Right cardiac atrium (tissue), 5 donors: Measurements from ENCODE around the gene ZNF761. TPM values are rescaled to one million over a fixed set of nuclear protein-coding genes. Genes with fewer than 3 reads are reported as not detected.
"Not testable (repeated sequence)": the region's sequence is repeated elsewhere in the genome, so short reads cannot be mapped to it uniquely, and the experiment has no call there.

Source experiments
- ATAC-seq, 2 donors: fragments of 200-7000 bp; cut with Tn5 transposase; one replicate each; pipeline versions ENCODE4 v1.8.0 to v1.9.1; 2020; ENCODE audit warnings: moderate library complexity in 2 of 2, mild to moderate bottlenecking in 1 of 2
- DNase-seq, 3 donors: peaks; one replicate each; pipeline ENCODE4 v3.0.0-alpha.2; 2020
- H3K27ac ChIP-seq: one replicate; pipeline ENCODE4 v1.5.1; 2013; ENCODE audit warnings: mild to moderate bottlenecking, low read length, control low read depth, moderate library complexity
- H3K27me3 ChIP-seq: one replicate; pipeline ENCODE4 v1.6.1; 2013; ENCODE audit not compliant: control insufficient read depth, insufficient read depth
- H3K4me1 ChIP-seq: one replicate; pipeline ENCODE4 v1.6.1; 2013; ENCODE audit warnings: low read length; ENCODE audit not compliant: control insufficient read depth, insufficient read depth
- H3K4me3 ChIP-seq: one replicate; pipeline ENCODE4 v1.5.1; 2013; ENCODE audit warnings: low read length, control low read depth
- H3K9me3 ChIP-seq: one replicate; pipeline ENCODE4 v1.6.1; 2013; ENCODE audit warnings: low read length; ENCODE audit not compliant: control insufficient read depth
- WGBS: extraction: QIAGEN DNeasy Blood & Tissue Kit; methylation state at CpG from one replicate; pipeline ENCODE4 v1.1.7; 2013; 5-methylcytosine and 5-hydroxymethylcytosine counted together
- intact Hi-C, 4 donors: fragments of 100-400 bp; cut with DNase I; formaldehyde crosslinking; loops; one replicate each; pipeline versions ENCODE4 v1.11.0 to v1.14.0; 2022 to 2023
- long read RNA-seq, 4 donors: library from polyadenylated mRNA; unstranded; transcript quantifications; one replicate each; pipeline ENCODE4 v2.0.0, GENCODE V29; 2020 to 2021
- polyA plus RNA-seq: library from polyadenylated mRNA; stranded (reverse); fragments of 200-250 nt; gene quantifications from one replicate; pipeline ENCODE4 v1.2.3, GENCODE V29; 2013
- total RNA-seq, 4 donors: library from RNA; stranded (reverse); fragmentation: NEBNext Ultra II Directional; extraction: Animal tissue kit (Norgen Biotek cat#: 25700); gene quantifications; one replicate each; pipeline ENCODE4 v1.2.1, GENCODE V29; 2021
- donor health status: healthy with polysubstance abuse.
- donor health status: DM: no; HTN: yes; CAD: no.
- donor health status: DM: no; HTN: no; CAD: no.
- donor health status: DM: no; HTN: yes; CAD: no; lungs with severe emphysema.
- donor health status: DM: yes; HTN: yes; CAD: no.

Gene ZNF761
- total RNA-seq (1 to 10 TPM; 4.2 to 5.6 (median 5.1) TPM), polyA plus RNA-seq (4.4 TPM)
- long read RNA-seq, donor 1, partial matches to known transcripts, result 1 of 8 reads
- long read RNA-seq, donor 1, other reads (novel, unspliced or antisense), result 7 of 8 reads
- long read RNA-seq, donor 2, result 0 reads
- long read RNA-seq, donor 3, partial matches to known transcripts, result 1 of 20 reads
- long read RNA-seq, donor 3, other reads (novel, unspliced or antisense), result 18 of 20 reads
- long read RNA-seq, donor 4, partial matches to known transcripts, result 0 of 2 reads
- long read RNA-seq, donor 4, other reads (novel, unspliced or antisense), result 2 of 2 reads

DNA sequence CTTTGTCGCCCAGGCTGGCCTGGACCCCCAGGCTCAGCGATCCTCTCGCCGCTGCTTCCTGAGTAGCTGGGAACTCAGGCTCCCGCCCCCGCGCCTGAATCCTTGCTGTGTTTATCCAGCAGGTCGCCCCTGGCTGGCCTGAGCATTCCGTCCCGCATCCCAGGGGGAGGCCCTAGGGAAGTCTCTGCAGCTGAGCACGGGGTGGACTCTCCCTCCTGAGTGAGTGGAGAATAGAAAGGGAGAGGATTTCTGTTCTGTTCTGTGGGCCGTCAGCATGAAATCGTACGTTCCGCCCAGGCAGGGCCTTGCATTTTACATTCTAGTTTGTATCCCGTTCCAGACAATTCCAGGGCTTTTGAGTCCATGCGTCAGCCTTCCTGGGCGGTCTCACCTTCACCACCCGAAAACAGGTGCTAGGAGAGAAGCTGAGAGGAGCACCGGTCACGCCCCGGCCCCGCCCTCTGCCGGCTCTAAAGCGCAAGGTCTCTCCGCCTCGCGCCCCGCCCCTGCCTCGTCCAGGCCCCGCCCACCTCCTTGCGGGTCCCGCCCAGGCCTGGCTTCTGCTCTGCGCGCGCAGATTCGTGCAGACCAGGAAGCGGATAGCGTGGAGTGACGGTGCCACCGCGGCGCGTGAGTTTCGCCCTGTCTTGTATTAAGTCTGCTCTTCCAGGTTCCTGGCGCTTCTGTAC is at the start of gene ZNF761:
Gene ZNF761 (plus strand): TSS at position 586 of the 689 bp plus-strand sequence. CDS start 15,285 bp downstream, outside the sequence.
- Histone ChIP-seq H3K27me3 (no peaks in the 10 kb centered on the region), H3K4me3 (peak within 1 kb of the TSS; percentile 73), H3K4me1 (no peaks in the 10 kb centered on the region), H3K9me3 (no peaks in the 10 kb centered on the region), H3K27ac (peak within 1 kb of the TSS; percentile 49)
- DNase-seq (peak; percentile 95 to 98 (median 98)), ATAC-seq (peak; percentile 100)
- intact Hi-C loops, result no loop called here
- 1% methylated on average over 46 of the region's 46 CpGs for WGBS

DNA sequence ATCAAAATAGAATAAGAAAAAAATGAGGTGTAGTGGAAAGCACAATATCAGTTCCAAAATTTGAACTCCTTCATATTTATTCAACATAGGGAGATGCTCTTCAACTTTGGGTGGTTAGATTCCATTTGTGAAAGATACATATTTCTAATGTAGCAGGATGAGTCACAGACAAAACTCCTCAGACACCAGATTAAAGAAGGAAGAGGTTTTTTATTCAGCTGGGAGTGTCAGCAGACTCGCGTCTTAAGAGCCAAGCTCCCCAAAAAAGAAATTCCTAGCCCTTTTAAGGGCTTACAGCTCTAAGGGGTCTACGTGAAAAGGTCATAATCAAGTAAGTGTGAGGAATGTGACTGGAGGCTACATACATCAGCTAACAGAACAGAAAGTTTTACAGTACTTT is 43.6 kb upstream of the ZNF761 start:
- H3K27ac ChIP-seq, result no peak overlapping the region
- H3K4me1 ChIP-seq, result no peaks in the 10 kb centered on the region
- ATAC-seq, result no peak
- no peaks in the 10 kb centered on the region for H3K9me3 ChIP-seq
- intact Hi-C loops, result no loop called here
- no peaks in the 10 kb centered on the region for H3K27me3 ChIP-seq
- 56% methylated on average over 3 of the region's 3 CpGs for WGBS
- DNase-seq, result no peak
- H3K4me3 ChIP-seq, result no peak overlapping the region

DNA sequence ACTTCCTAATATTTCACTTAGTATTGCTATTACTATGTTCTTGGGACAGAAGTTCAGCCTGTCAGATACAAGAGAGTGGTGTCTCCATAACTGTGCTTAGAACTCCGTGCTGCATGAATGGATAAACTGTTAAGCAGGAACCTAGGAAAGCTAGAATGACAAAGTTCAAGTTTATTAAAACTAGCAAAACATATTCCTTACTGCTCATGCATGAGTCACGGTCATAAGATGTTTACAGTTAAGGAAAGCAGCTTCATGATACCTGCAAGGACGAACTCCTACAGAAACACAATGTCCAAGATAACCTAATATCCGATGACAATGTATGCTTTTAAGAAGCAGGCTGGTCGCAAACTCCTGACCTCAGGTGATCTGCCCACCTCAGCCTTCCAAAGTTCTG is 42.9 kb upstream of the ZNF761 start:
- Histone ChIP-seq H3K27me3 (no peaks in the 10 kb centered on the region), H3K9me3 (no peaks in the 10 kb centered on the region), H3K27ac (no peak overlapping the region), H3K4me1 (no peaks in the 10 kb centered on the region), H3K4me3 (no peak overlapping the region)
- 91% methylated on average over 5 of the region's 5 CpGs for WGBS
- ATAC-seq (no peak), DNase-seq (no peak)
- intact Hi-C loops, result no loop called here

DNA sequence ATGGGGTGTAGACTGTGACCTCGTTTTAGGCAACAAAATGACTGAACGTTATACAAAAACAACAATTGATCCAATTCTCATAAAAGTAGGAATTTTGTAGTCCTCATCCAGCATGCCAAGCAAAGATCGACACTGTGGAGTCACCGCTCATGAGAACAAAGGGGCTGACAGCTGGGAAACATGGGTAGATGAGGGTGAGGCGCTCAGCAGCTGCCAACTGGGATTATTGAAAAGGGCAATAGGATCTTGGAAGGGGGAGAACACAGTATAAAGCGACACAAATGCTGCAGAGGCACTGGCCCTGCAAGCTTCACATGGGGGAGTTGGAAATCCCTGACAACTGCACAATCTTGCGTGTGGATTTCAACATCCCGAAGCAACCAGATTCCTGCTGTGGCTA is 42.2 kb upstream of the ZNF761 start:
- DNase-seq (no peak), ATAC-seq (no peak)
- Histone ChIP-seq H3K9me3 (no peaks in the 10 kb centered on the region), H3K4me3 (no peak overlapping the region), H3K27me3 (no peaks in the 10 kb centered on the region), H3K27ac (no peak overlapping the region), H3K4me1 (no peaks in the 10 kb centered on the region)
- intact Hi-C loops, result no loop called here
- WGBS, result 80% methylated on average over 8 of the region's 8 CpGs

DNA sequence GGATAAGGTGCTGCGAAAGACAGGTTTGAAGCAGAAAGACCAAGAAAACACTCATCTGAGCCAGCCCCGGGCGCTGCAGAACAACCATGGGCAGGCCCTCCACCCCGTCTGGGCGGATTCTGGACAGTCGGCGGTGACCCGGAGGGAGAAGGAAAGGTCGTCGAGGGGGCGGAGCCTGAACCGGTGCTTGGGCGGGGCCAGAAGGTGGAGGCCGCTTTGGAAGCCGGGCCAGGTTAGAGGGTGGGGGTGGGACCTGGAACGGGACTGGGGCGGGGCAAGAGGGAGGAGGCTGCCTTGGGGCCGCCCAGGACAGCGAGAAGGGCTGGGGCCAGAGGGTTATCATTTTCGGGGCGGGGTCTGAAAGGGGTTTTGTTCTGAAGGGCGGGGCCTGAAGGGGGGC is 41.8 kb upstream of the ZNF761 start:
- Histone ChIP-seq H3K4me3 (no peak overlapping the region), H3K9me3 (no peaks in the 10 kb centered on the region), H3K4me1 (no peaks in the 10 kb centered on the region), H3K27me3 (no peaks in the 10 kb centered on the region), H3K27ac (no peak overlapping the region)
- 23% methylated on average over 22 of the region's 22 CpGs for WGBS
- no peak for ATAC-seq
- peak in 1 of 3 donors; percentile 44 for DNase-seq
- intact Hi-C loops, result no loop called here

DNA sequence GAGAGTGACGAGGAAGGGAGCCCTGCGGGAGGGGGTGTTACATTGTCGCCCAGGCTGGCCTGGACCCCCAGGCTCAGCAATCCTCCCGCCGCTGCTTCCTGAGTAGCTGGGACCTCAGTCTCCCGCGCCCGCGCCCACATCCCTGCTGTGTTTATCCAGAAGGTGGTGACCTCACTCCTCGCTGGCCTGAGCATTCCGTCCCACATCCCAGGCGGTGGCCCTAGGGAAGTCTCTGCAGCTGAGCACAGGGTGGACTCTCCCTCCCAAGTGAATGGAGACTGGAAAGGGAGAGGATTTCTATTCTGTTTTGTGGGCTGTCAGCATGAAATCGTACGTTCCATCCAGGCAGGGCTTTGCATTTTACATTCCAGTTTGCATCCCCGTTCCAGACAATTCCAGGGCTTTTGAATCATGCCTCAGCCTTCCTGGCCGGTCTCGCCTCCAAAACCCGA is 37.2 kb upstream of the ZNF761 start:
- Histone ChIP-seq H3K4me3 (peak overlapping the region; percentile 92), H3K27ac (peak overlapping the region; percentile 20), H3K27me3 (no peaks in the 10 kb centered on the region), H3K4me1 (no peaks in the 10 kb centered on the region), H3K9me3 (no peaks in the 10 kb centered on the region)
- intact Hi-C loops, result no loop called here
- WGBS, result 2% methylated on average over 18 of the region's 18 CpGs
- DNase-seq, result peak; percentile 70 to 83 (median 83)
- peak; percentile 80 to 82 for ATAC-seq

DNA sequence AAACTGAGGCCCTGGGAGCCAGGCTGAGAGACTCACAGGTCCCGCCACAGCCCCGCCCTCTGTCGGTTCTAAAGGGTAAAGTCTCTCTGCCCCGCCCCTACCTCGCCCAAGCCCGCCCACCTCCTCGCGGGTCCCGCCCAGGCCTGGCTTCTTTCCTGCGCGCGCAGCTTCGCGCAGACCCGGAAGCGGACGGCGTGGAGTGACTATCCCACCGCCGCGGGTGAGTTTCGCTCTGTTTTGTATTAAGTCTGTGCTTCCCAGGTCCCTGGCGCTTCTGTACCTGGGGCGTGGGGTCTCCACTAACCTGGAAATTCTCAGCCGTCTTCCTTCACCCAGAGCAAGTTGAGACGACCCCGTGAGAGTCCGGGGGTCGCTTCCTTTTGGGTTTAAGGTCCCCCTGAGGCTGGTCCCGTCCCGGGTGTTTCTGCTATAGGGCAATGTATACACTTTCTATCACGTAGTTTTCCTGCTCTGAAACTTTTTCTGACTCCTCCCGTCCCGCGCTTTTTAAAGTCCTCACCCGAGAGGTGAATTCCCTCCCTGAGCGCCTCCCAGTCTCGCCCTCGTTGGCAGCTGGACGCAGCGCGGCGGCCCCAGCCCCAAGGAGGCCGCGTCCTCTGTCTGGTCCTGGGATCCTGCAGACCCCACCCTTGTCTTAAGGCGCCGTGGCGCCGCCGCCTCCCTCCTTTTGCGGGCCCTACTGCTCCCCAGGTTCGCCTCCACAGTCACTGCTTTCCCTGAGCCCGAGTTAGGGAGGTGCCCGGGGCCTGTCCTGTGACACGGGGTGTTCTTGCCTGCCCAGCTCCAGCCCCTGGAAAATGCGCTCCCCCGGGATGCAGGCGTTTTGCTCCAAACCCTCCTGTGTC is 36.6 kb upstream of the ZNF761 start, which contains the start of gene ZNF765:
Gene ZNF765 (plus strand): TSS at position 176 of the 866 bp plus-strand sequence. CDS start 2,867 bp downstream, outside the sequence.
- peak within 1 kb of the TSS; percentile 79 for H3K27ac ChIP-seq
- no peaks in the 10 kb centered on the region for H3K4me1 ChIP-seq
- peak; percentile 95 to 98 (median 98) for DNase-seq
- WGBS, result under 1% methylated on average over 58 of the region's 58 CpGs
- H3K4me3 ChIP-seq, result peak within 1 kb of the TSS; percentile 92
- no peaks in the 10 kb centered on the region for H3K27me3 ChIP-seq
- intact Hi-C loops, result no loop called here
- peak; percentile 100 for ATAC-seq
- H3K9me3 ChIP-seq, result no peaks in the 10 kb centered on the region

DNA sequence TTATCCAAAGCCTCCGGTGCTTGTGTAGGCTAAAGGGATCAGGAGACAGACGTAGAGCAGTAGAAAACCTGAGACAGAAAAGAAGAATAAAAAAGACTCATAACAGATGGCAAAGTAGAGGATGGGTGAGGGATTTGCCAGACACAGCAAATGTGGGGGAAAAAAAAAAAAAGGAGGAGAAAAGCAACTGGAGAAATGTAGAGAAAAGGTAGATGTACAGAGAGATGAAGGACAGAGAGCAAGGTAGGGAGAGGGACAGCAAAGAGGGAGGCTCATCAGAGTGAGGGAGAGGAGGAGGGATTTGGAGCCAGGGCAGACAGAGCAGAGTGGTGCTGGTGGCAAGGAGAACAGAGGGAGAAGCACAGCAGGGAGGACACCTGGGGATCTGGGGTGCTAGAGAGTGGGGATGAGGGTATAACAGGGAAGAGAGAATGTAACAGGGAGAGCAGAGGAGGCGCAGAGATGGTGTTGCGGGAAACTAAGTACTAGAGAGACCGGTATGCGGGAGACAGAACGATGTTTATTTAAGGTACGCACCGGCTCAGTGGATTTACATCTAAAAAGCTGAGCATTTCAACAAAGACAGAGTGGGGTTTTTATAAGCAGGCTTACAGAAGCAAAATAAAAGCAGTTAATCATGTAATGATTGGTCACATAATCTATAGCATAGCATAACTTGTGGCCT is 35.8 kb upstream of the ZNF761 start:
- intact Hi-C loops, H3K9me3 ChIP-seq, H3K4me1 ChIP-seq, H3K27me3 ChIP-seq, H3K27ac ChIP-seq, ATAC-seq, DNase-seq: not testable (repeated sequence)
- WGBS, result 10% methylated on average over 9 of the region's 9 CpGs
- H3K4me3 ChIP-seq, result peak overlapping the region; percentile 92

DNA sequence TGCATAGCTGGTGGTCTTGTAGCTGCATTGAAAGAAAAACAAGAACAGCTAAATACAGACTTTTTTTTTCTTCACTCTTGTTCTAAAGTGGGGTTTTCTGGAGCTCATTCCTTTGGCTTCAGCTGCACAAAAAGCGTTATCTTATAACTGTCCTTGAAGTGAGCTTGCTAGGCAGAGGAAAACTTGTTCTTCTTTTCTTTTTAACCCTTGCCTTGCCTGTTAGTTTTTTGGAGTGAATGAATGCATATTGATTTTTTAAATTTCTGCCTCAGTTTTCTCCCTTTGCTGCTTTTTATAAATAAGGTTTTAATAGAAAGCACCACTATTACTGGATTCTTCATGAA is 35.3 kb upstream of the ZNF761 start:
- 6% methylated on average over 1 of the region's 1 CpG for WGBS
- Histone ChIP-seq H3K4me1 (no peaks in the 10 kb centered on the region), H3K27me3 (no peaks in the 10 kb centered on the region), H3K9me3 (no peaks in the 10 kb centered on the region), H3K4me3 (no peak overlapping the region), H3K27ac (no peak overlapping the region)
- ATAC-seq, result no peak
- intact Hi-C loops, result no loop called here
- no peak for DNase-seq

DNA sequence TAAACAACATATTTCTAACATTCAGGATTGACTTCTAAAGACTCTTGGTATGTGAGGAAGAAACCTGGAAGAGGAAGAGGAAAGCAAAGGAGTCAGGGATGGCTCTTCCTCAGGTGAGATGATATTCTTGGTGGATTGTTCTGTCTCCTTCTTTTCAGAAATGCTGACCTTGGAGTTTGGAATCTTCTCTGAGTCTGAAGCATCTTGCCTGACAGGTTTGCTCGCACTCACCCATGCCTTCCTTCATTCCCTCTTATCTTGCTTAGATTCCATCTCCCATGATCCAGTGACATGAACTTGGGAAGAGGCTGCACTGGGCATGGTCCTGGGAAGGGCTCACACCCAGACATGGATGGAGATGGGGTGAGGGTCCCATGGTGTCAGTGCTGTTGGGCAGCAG is 33.9 kb upstream of the ZNF761 start:
- intact Hi-C loops, H3K27ac ChIP-seq, DNase-seq, H3K4me3 ChIP-seq, H3K4me1 ChIP-seq, ATAC-seq, H3K9me3 ChIP-seq, H3K27me3 ChIP-seq: not testable (repeated sequence)
- 90% methylated on average over 1 of the region's 1 CpG for WGBS
